Panc1 (cell line): ENCODE measurements around the gene ME2. TPM values are rescaled to one million over a fixed set of nuclear protein-coding genes. Genes with fewer than 3 reads are reported as not detected.
"Not testable (repeated sequence)": the region's sequence is repeated elsewhere in the genome, so short reads cannot be mapped to it uniquely, and the experiment has no call there.

Experiments
- ATAC-seq: fragments of 200-7000 bp; cut with Tn5 transposase; 2 replicates; pipeline ENCODE4 v1.9.1; 2020; ENCODE audit warnings: mild to moderate bottlenecking, moderate library complexity
- BruUV-seq: library from RNA; stranded (reverse); fragments of 400-500 nt; replicated peaks from 2 replicates; lab custom pipeline; 2021; lab: Mats Ljungman, UMichigan
- CTCF ChIA-PET: fragments of 300-600 bp; sonication (Branson Sonifier 250); formaldehyde crosslinking; loops from one replicate; lab custom pipeline; 2022; ENCODE audit warnings: antibody characterized with exemption; lab: Charles Lee
- POLR2A ChIA-PET: fragments of 300-600 bp; sonication (Branson Sonifier 250); formaldehyde crosslinking; loops from one replicate; lab custom pipeline; 2022; ENCODE audit warnings: antibody characterized with exemption; lab: Charles Lee
- DNase-seq: peaks from one replicate; pipeline ENCODE4 v3.0.0-alpha.2; 2010; ENCODE audit warnings: low read depth, low spot score
- H3K27ac ChIP-seq: 2 replicates; pipeline ENCODE4 v1.5.1; 2011; ENCODE audit warnings: mild to moderate bottlenecking, low read length, inconsistent platforms
- H3K27me3 ChIP-seq: fragments of 200-500 bp; sonication (Bioruptor generic); 2 replicates; pipeline ENCODE4 v1.6.0; 2014; ENCODE audit warnings: low read length, inconsistent platforms; ENCODE audit not compliant: control insufficient read depth, insufficient read depth
- H3K36me3 ChIP-seq: fragments of 200-500 bp; sonication (Bioruptor generic); 2 replicates; pipeline ENCODE4 v1.5.1; 2014; ENCODE audit warnings: inconsistent platforms, mild to moderate bottlenecking, low read length, moderate library complexity; ENCODE audit not compliant: control insufficient read depth, insufficient read depth
- H3K4me1 ChIP-seq: 2 replicates; pipeline ENCODE4 v1.5.1; 2011; ENCODE audit warnings: inconsistent platforms, mild to moderate bottlenecking, low read length, moderate library complexity; ENCODE audit not compliant: control insufficient read depth, insufficient read depth
- H3K4me3 ChIP-seq, 2 experiments: 2 replicates each; pipeline ENCODE4 v1.5.1; 2011 to 2012; ENCODE audit warnings: low read depth in 2 of 2, low read length in 2 of 2, mild to moderate bottlenecking in 2 of 2, inconsistent platforms in 1 of 2, moderate library complexity in 1 of 2
- H3K9me3 ChIP-seq: fragments of 200-500 bp; sonication (Bioruptor generic); 2 replicates; pipeline ENCODE4 v1.5.1; 2014; ENCODE audit warnings: low read depth, mild to moderate bottlenecking, inconsistent platforms, low read length, moderate library complexity; ENCODE audit not compliant: control insufficient read depth, insufficient read depth
- POLR2AphosphoS5 ChIP-seq: IDR thresholded peaks from 2 replicates; pipeline ENCODE4 v1.6.1; 2012; ENCODE audit warnings: mild to moderate bottlenecking, low read depth, low read length, moderate library complexity
- SIN3A ChIP-seq: IDR thresholded peaks from 2 replicates; pipeline ENCODE4 v1.6.1; 2012; ENCODE audit warnings: low read depth, mild to moderate bottlenecking, low read length, moderate library complexity, borderline replicate concordance; ENCODE audit not compliant: insufficient read depth
- TCF7L2 ChIP-seq: IDR thresholded peaks from 2 replicates; pipeline ENCODE4 v1.6.1; 2011; ENCODE audit warnings: mild to moderate bottlenecking, low read depth, low read length, inconsistent platforms
- in situ Hi-C: cut with HindIII; loops from 2 replicates; pipeline ENCODE4 v1.10.0; 2016; ENCODE audit warnings: low sequenced_read_pairs, low pct_unique_long_range_greater_than_20kb
- intact Hi-C: fragments of 100-400 bp; cut with micrococcal nuclease; formaldehyde crosslinking; loops from one replicate; pipeline ENCODE4 v1.10.0; 2022; ENCODE audit not compliant: unreplicated experiment
- total RNA-seq: library from RNA; stranded (reverse); gene quantifications from one replicate; pipeline ENCODE4 v1.2.1, GENCODE V29; 2021; ENCODE audit not compliant: unreplicated experiment
- TF ChIP-seq, protein P1 (sequence below), 2 experiments: IDR thresholded peaks; 2 replicates each; pipeline ENCODE4 v1.6.1; 2011 to 2012; ENCODE audit warnings: low read depth in 2 of 2, control low read depth in 1 of 2, low read length in 1 of 2, mild to moderate bottlenecking in 1 of 2, moderate library complexity in 1 of 2; ENCODE audit not compliant: insufficient read depth in 1 of 2
- TF ChIP-seq, protein P2 (sequence below): fragments of 450-650 bp; IDR thresholded peaks from 2 replicates; pipeline ENCODE4 v1.5.1; 2017; ENCODE audit warnings: mild to moderate bottlenecking

Gene ME2
- total RNA-seq, 1 experiment from 2014 or later: 38.2 TPM

DNA sequence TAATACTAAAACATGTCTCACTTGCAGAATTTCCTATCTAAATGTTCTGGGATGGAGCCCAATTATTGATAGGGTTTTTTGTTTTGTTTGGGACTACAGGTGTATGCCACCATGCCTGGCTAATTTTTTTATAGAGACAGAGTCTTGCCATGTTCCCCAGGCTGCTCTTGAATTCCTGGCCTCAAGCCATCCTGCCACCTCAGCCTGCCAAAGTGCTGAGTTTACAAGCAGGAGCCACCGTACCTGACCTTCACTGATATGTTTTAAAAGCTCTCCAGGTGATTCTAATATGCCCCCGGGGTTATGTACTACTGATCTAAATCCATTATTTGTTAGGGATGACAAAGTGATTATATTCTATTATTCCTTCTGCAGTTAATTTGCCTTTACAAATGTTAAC lies 91.1 kb downstream of the ME2 start:
- H3K4me1 ChIP-seq: peaks cover 18% of the 10 kb centered on the region
- TF ChIP-seq, protein P1, sequence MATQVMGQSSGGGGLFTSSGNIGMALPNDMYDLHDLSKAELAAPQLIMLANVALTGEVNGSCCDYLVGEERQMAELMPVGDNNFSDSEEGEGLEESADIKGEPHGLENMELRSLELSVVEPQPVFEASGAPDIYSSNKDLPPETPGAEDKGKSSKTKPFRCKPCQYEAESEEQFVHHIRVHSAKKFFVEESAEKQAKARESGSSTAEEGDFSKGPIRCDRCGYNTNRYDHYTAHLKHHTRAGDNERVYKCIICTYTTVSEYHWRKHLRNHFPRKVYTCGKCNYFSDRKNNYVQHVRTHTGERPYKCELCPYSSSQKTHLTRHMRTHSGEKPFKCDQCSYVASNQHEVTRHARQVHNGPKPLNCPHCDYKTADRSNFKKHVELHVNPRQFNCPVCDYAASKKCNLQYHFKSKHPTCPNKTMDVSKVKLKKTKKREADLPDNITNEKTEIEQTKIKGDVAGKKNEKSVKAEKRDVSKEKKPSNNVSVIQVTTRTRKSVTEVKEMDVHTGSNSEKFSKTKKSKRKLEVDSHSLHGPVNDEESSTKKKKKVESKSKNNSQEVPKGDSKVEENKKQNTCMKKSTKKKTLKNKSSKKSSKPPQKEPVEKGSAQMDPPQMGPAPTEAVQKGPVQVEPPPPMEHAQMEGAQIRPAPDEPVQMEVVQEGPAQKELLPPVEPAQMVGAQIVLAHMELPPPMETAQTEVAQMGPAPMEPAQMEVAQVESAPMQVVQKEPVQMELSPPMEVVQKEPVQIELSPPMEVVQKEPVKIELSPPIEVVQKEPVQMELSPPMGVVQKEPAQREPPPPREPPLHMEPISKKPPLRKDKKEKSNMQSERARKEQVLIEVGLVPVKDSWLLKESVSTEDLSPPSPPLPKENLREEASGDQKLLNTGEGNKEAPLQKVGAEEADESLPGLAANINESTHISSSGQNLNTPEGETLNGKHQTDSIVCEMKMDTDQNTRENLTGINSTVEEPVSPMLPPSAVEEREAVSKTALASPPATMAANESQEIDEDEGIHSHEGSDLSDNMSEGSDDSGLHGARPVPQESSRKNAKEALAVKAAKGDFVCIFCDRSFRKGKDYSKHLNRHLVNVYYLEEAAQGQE (IDR thresholded peaks at IDR 0.05; ENCODE audit: insufficient read depth in 1 of 2, low read depth in 2 of 2, low read length in 1 of 2): no peak
- TF ChIP-seq SIN3A: no peak
- TF ChIP-seq POLR2AphosphoS5: no peak
- TF ChIP-seq TCF7L2: no peak
- TF ChIP-seq, protein P2, sequence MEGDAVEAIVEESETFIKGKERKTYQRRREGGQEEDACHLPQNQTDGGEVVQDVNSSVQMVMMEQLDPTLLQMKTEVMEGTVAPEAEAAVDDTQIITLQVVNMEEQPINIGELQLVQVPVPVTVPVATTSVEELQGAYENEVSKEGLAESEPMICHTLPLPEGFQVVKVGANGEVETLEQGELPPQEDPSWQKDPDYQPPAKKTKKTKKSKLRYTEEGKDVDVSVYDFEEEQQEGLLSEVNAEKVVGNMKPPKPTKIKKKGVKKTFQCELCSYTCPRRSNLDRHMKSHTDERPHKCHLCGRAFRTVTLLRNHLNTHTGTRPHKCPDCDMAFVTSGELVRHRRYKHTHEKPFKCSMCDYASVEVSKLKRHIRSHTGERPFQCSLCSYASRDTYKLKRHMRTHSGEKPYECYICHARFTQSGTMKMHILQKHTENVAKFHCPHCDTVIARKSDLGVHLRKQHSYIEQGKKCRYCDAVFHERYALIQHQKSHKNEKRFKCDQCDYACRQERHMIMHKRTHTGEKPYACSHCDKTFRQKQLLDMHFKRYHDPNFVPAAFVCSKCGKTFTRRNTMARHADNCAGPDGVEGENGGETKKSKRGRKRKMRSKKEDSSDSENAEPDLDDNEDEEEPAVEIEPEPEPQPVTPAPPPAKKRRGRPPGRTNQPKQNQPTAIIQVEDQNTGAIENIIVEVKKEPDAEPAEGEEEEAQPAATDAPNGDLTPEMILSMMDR: no peak
- intact Hi-C loops: no loop called here
- no peaks in the 10 kb centered on the region for H3K27me3 ChIP-seq
- ChIA-PET POLR2A (no interaction called here), CTCF (no interaction called here)
- in situ Hi-C loops: no loop called here
- DNase-seq: no peak
- H3K9me3 ChIP-seq: no peaks in the 10 kb centered on the region
- no TSS peak for BruUV-seq
- ATAC-seq: no peak
- H3K27ac ChIP-seq: no peak overlapping the region
- no peak overlapping the region for H3K4me3 ChIP-seq
- no peaks in the 10 kb centered on the region; the same call in 1 of the 2 replicates for H3K36me3 ChIP-seq

DNA sequence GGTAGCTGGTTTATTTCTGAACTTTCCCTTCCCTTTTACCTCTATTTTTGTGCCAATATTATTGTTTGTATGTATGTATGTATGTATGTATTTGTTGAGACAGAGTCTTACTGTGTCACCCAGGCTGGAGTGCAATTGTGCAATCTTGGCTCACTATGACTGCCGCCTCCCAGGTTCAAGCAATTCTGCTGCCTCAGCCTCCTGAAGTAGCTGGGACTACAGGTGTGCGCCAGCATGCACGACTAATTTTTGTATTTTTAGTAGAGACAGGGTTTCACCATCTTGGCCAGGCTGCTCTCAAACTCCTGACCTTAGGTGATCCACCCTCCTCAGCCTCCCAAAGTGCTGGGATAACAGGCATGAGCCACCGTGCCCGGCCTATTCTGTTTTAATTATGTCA lies 93.5 kb downstream of the ME2 start:
- H3K9me3 ChIP-seq, in situ Hi-C loops, ATAC-seq, DNase-seq, POLR2A ChIA-PET, H3K27ac ChIP-seq, H3K4me3 ChIP-seq, H3K27me3 ChIP-seq, intact Hi-C loops, H3K36me3 ChIP-seq, BruUV-seq: not testable (repeated sequence)
- peaks cover 15% of the 10 kb centered on the region for H3K4me1 ChIP-seq
- CTCF ChIA-PET: interaction anchor here (0.6 kb wide), 1 partner anchor 385 kb away, joined by 5 read pairs; no protein-coding TSS in a partner anchor

DNA sequence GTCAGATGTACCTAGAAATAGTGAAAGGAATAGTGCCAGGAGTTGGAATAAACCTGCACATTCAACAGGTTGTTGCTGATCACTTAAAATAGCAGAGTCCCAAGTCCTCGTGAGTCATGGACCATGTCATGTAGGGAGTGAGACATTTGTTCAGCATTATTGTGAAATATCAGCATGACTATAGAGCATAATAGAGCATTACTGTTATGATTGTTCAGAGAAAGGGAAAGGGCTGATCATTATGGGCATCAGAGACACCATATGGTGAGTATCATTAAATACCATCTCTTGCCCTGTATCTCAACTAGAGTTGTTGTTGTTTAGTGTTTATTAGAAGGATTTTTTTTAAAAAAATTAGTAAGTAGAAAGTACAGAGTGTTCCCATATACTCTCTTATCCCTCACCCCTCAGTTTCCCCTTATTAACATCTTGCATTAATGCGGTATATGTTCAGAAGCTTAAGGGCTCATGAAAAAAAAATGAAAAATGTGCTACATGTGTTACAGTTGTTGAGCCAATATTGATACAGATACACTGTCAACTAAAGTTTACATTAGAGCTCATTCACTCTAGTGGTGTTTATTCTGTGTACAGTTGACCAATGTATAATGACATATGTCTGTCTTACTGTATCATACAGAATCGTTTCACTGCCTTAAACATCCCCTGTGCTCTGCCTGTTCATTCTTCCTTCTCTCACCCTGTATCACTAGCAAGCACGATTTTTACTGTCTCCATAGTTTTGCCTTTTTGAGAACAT lies 94.6 kb downstream of the ME2 start:
- in situ Hi-C loops (no loop called here), intact Hi-C loops (no loop called here)
- Histone ChIP-seq H3K4me1 (peaks cover 14% of the 10 kb centered on the region), H3K27me3 (no peaks in the 10 kb centered on the region), H3K27ac (no peak overlapping the region), H3K4me3 (no peak overlapping the region), H3K9me3 (no peaks in the 10 kb centered on the region), H3K36me3 (no peaks in the 10 kb centered on the region; the same call in none of the 2 replicates)
- TF ChIP-seq, protein P1 (IDR thresholded peaks at IDR 0.05; ENCODE audit: insufficient read depth in 1 of 2, low read depth in 2 of 2, low read length in 1 of 2): no peak
- no peak for TF ChIP-seq POLR2AphosphoS5
- TF ChIP-seq TCF7L2: no peak
- TF ChIP-seq, protein P2: no peak
- no peak for TF ChIP-seq SIN3A
- BruUV-seq: no TSS peak
- ChIA-PET CTCF (no interaction called here), POLR2A (no interaction called here)
- no peak for DNase-seq
- ATAC-seq: no peak
